ENCODE data around the gene GPR132.
"Not testable (repeated sequence)": the region's sequence is repeated elsewhere in the genome, so short reads cannot be mapped to it uniquely, and the experiment has no call there.

DNA sequence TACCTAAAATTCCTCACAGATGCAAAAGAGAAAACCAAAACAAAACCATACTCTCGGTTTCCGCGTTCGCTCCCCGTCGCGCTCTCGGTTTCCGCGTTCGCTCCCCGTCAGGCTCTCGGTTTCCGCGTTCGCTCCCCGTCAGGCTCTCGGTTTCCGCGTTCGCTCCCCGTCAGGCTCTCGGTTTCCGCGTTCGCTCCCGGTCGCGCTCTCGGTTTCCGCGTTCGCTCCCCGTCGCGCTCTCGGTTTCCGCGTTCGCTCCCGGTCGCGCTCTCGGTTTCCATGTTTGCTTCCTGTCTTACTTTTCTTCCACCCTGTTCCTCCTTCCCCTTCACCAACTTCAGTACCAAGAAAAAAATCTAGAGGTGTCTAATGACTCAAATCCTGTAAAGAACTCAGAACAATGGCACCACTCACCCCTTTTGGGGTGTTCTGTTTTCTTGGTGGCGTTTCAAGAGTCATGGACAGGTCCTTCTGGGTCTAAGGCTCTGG, 31.8 kb downstream of the GPR132 start:
- TF ChIP-seq, protein P1, sequence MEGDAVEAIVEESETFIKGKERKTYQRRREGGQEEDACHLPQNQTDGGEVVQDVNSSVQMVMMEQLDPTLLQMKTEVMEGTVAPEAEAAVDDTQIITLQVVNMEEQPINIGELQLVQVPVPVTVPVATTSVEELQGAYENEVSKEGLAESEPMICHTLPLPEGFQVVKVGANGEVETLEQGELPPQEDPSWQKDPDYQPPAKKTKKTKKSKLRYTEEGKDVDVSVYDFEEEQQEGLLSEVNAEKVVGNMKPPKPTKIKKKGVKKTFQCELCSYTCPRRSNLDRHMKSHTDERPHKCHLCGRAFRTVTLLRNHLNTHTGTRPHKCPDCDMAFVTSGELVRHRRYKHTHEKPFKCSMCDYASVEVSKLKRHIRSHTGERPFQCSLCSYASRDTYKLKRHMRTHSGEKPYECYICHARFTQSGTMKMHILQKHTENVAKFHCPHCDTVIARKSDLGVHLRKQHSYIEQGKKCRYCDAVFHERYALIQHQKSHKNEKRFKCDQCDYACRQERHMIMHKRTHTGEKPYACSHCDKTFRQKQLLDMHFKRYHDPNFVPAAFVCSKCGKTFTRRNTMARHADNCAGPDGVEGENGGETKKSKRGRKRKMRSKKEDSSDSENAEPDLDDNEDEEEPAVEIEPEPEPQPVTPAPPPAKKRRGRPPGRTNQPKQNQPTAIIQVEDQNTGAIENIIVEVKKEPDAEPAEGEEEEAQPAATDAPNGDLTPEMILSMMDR (IDR thresholded peaks at IDR 0.05; ENCODE audit: poor library complexity, severe bottlenecking): not testable (repeated sequence)
- TF ChIP-seq, protein P2, sequence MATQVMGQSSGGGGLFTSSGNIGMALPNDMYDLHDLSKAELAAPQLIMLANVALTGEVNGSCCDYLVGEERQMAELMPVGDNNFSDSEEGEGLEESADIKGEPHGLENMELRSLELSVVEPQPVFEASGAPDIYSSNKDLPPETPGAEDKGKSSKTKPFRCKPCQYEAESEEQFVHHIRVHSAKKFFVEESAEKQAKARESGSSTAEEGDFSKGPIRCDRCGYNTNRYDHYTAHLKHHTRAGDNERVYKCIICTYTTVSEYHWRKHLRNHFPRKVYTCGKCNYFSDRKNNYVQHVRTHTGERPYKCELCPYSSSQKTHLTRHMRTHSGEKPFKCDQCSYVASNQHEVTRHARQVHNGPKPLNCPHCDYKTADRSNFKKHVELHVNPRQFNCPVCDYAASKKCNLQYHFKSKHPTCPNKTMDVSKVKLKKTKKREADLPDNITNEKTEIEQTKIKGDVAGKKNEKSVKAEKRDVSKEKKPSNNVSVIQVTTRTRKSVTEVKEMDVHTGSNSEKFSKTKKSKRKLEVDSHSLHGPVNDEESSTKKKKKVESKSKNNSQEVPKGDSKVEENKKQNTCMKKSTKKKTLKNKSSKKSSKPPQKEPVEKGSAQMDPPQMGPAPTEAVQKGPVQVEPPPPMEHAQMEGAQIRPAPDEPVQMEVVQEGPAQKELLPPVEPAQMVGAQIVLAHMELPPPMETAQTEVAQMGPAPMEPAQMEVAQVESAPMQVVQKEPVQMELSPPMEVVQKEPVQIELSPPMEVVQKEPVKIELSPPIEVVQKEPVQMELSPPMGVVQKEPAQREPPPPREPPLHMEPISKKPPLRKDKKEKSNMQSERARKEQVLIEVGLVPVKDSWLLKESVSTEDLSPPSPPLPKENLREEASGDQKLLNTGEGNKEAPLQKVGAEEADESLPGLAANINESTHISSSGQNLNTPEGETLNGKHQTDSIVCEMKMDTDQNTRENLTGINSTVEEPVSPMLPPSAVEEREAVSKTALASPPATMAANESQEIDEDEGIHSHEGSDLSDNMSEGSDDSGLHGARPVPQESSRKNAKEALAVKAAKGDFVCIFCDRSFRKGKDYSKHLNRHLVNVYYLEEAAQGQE (IDR thresholded peaks at IDR 0.05; ENCODE audit: borderline replicate concordance): not testable (repeated sequence)
- TF ChIP-seq TAF1 (IDR thresholded peaks at IDR 0.05; ENCODE audit: low read depth); EZH2 (IDR thresholded peaks at IDR 0.05; ENCODE audit: borderline replicate concordance, insufficient read depth, low read length, poor library complexity, severe bottlenecking); EP300 (conservative IDR thresholded peaks at IDR 0.05; ENCODE audit: poor library complexity, severe bottlenecking); POLR2AphosphoS5 (IDR thresholded peaks at IDR 0.05); RAD21 (conservative IDR thresholded peaks at IDR 0.05): not testable (repeated sequence)
